ENCODE data around the gene ATF7IP2.
"Not testable (repeated sequence)": the region's sequence is repeated elsewhere in the genome, so short reads cannot be mapped to it uniquely, and the experiment has no call there.

Gene ATF7IP2

GRCh38 chr16:10356870-10357842 lies 28.7 kb upstream of the ATF7IP2 start:
- Histone ChIP-seq H3K4me1 (ENCODE audit: insufficient read depth, low read length) (no peaks in the 10 kb centered on the region), H3K36me3 (ENCODE audit: insufficient read depth, low read length) (no peaks in the 10 kb centered on the region), H3K27me3 (ENCODE audit: control insufficient read depth in 1 of 2, insufficient read depth in 2 of 2, low read length in 2 of 2) (no peaks in the 10 kb centered on the region), H3K27ac (ENCODE audit: low read depth, low read length) (no peak overlapping the region), H3K4me3 (ENCODE audit: low read depth in 1 of 2, low read length in 2 of 2) (no peak overlapping the region), H3K9me3 (ENCODE audit: low read length) (no peaks in the 10 kb centered on the region), H3K9ac (ENCODE audit: low read length) (no peak overlapping the region)

GRCh38 chr16:10361747-10362076 lies 24.1 kb upstream of the ATF7IP2 start:
- not testable (repeated sequence) for H3K9ac ChIP-seq (ENCODE audit: low read length); H3K36me3 ChIP-seq (ENCODE audit: insufficient read depth, low read length); H3K4me1 ChIP-seq (ENCODE audit: insufficient read depth, low read length); H3K9me3 ChIP-seq (ENCODE audit: low read length); H3K27me3 ChIP-seq (ENCODE audit: control insufficient read depth in 1 of 2, insufficient read depth in 2 of 2, low read length in 2 of 2); H3K27ac ChIP-seq (ENCODE audit: low read depth, low read length); H3K4me3 ChIP-seq (ENCODE audit: low read depth in 1 of 2, low read length in 2 of 2)

- no peaks in the 10 kb centered on the region for H3K9me3 ChIP-seq (ENCODE audit: low read length)
- H3K4me1 ChIP-seq (ENCODE audit: insufficient read depth, low read length), result no peaks in the 10 kb centered on the region
- H3K27ac ChIP-seq (ENCODE audit: low read depth, low read length), result no peak overlapping the region
- H3K4me3 ChIP-seq (ENCODE audit: low read depth in 1 of 2, low read length in 2 of 2), result no peak overlapping the region
- H3K36me3 ChIP-seq (ENCODE audit: insufficient read depth, low read length), result no peaks in the 10 kb centered on the region
- no peak overlapping the region for H3K9ac ChIP-seq (ENCODE audit: low read length)
- no peaks in the 10 kb centered on the region for H3K27me3 ChIP-seq (ENCODE audit: control insufficient read depth in 1 of 2, insufficient read depth in 2 of 2, low read length in 2 of 2)
Observed at GRCh38 chr16:10362077-10362863, 23.6 kb upstream of the ATF7IP2 start.

- not testable (repeated sequence) for H3K4me1 ChIP-seq (ENCODE audit: insufficient read depth, low read length); H3K27ac ChIP-seq (ENCODE audit: low read depth, low read length); H3K36me3 ChIP-seq (ENCODE audit: insufficient read depth, low read length); H3K27me3 ChIP-seq (ENCODE audit: control insufficient read depth in 1 of 2, insufficient read depth in 2 of 2, low read length in 2 of 2); H3K9me3 ChIP-seq (ENCODE audit: low read length); H3K9ac ChIP-seq (ENCODE audit: low read length); H3K4me3 ChIP-seq (ENCODE audit: low read depth in 1 of 2, low read length in 2 of 2)
Observed at GRCh38 chr16:10362864-10363197, 23.0 kb upstream of the ATF7IP2 start.

DNA sequence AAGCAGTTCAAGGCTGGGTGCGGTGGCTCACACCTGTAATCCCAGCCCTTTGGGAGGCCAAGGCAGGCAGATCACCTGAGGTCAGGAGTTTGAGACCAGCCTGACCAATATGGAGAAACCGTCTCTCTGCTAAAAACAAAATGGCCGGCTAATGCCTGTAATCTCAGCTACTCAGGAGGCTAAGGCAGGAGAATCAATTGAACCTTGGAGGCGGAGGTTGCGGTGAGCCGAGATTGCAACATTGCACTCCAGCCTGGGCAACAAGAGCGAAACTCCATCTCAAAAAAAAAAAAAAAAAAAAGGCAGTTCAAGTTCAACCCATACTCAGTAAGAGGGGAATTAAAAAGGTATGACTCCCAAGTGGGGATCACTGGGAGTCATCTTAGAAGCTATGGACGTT lies 19.2 kb upstream of the ATF7IP2 start:
- H3K27me3 ChIP-seq (ENCODE audit: control insufficient read depth in 1 of 2, insufficient read depth in 2 of 2, low read length in 2 of 2); H3K4me1 ChIP-seq (ENCODE audit: insufficient read depth, low read length); H3K4me3 ChIP-seq (ENCODE audit: low read depth in 1 of 2, low read length in 2 of 2); H3K9ac ChIP-seq (ENCODE audit: low read length); H3K9me3 ChIP-seq (ENCODE audit: low read length); H3K27ac ChIP-seq (ENCODE audit: low read depth, low read length); H3K36me3 ChIP-seq (ENCODE audit: insufficient read depth, low read length): not testable (repeated sequence)

DNA sequence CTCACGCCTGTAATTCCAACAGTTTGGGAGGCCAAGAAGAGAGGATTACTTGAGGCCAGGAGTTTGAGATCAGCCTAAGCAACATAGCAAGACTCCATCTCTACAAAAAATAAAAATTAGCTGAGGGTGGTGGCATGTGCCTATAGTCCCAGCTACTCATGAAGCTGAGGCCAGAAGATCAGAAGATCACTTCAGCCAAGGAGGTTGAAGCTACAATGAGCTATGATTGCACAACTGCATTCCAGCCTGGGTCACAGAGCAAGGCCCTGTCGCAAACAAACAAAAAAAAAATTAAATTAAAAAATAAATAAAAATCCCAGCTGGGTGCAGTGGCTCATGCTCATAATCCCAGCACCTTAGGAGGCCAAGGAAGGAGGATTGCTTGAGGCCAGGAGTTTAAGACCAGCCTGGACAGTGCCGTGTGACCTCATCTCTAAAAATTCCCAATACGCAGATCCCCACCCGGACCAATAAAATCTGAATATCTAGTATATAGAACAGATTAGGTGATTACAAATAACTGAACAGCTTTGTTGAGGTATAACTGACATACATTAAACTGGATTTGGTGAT lies 18.2 kb upstream of the ATF7IP2 start:
- H3K36me3 ChIP-seq (ENCODE audit: insufficient read depth, low read length), result no peaks in the 10 kb centered on the region
- H3K4me1 ChIP-seq (ENCODE audit: insufficient read depth, low read length), result no peaks in the 10 kb centered on the region
- no peak overlapping the region for H3K27ac ChIP-seq (ENCODE audit: low read depth, low read length)

DNA sequence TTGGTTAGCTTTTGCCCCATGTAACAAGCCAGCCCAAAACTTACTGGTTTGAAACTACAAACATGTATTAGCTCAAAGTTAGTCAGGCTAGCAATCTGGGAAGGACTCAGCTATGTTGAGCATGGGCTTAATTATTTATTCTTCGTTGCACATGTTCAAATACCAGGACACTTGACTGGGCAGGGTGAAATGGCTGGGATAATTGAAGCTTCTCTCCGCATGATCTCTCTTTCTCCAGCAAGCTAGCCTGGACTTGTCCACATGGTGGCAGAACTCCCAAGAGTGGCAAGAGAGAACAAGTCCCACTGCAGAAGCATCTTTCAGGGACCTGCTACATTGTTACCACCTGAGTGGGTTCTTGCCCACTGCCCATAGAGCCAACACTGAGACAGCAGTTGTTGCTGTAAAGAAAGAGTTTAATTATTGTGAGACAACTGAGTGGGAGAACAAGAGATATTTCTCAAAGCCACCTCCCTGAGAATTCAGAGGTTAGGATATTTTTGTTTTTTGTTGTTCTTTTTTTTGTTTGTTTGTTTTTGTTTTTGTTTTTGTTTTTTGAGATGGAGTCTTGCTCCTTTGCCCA lies 16.8 kb upstream of the ATF7IP2 start:
- no peaks in the 10 kb centered on the region for H3K36me3 ChIP-seq (ENCODE audit: insufficient read depth, low read length)
- no peak overlapping the region for H3K9ac ChIP-seq (ENCODE audit: low read length)

More for the DNA sequence above, 18.2 kb upstream of the ATF7IP2 start:
- no peak overlapping the region for H3K9ac ChIP-seq (ENCODE audit: low read length)
- H3K4me3 ChIP-seq (ENCODE audit: low read depth in 1 of 2, low read length in 2 of 2), result no peak overlapping the region
- H3K27me3 ChIP-seq (ENCODE audit: control insufficient read depth in 1 of 2, insufficient read depth in 2 of 2, low read length in 2 of 2), result no peaks in the 10 kb centered on the region
- H3K9me3 ChIP-seq (ENCODE audit: low read length), result no peaks in the 10 kb centered on the region

DNA sequence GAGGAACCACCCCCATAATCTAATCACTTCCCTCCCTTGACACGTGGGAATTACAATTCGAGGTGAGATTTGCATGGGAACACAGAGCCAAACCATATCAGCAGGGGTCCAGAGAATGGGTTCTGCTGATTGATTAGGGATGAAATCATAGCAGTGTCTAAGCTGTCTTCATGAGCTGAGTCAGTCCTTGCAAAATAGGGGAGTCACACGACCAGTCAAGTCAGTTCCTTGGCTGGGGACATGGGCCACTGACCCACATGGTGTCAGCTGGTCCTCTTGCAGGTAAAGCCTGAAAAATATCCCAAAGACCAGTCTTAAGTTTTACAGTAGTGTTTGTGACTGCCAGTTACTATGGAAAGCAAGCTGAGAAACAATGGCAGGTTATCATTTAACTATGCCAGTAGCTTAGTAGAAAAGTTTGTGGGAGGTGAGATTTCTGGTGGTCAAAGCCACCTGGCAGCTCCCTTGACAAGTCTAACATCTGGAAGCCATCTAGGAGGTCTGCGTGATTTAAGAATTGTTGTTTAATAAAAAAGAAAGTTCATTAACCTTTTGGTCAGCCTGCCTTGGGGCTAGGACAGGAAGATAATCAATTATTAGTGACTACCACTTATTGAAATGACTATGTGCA lies 15.7 kb upstream of the ATF7IP2 start:
- no peak overlapping the region for H3K9ac ChIP-seq (ENCODE audit: low read length)
- no peak overlapping the region for H3K27ac ChIP-seq (ENCODE audit: low read depth, low read length)
- H3K27me3 ChIP-seq (ENCODE audit: control insufficient read depth in 1 of 2, insufficient read depth in 2 of 2, low read length in 2 of 2), result no peaks in the 10 kb centered on the region
- no peaks in the 10 kb centered on the region for H3K4me1 ChIP-seq (ENCODE audit: insufficient read depth, low read length)
- no peaks in the 10 kb centered on the region for H3K36me3 ChIP-seq (ENCODE audit: insufficient read depth, low read length)
- H3K4me3 ChIP-seq (ENCODE audit: low read depth in 1 of 2, low read length in 2 of 2), result no peak overlapping the region
- no peaks in the 10 kb centered on the region for H3K9me3 ChIP-seq (ENCODE audit: low read length)

More for the DNA sequence above, 16.8 kb upstream of the ATF7IP2 start:
- no peaks in the 10 kb centered on the region for H3K9me3 ChIP-seq (ENCODE audit: low read length)
- H3K27ac ChIP-seq (ENCODE audit: low read depth, low read length), result no peak overlapping the region
- no peaks in the 10 kb centered on the region for H3K27me3 ChIP-seq (ENCODE audit: control insufficient read depth in 1 of 2, insufficient read depth in 2 of 2, low read length in 2 of 2)
- H3K4me1 ChIP-seq (ENCODE audit: insufficient read depth, low read length), result no peaks in the 10 kb centered on the region
- H3K4me3 ChIP-seq (ENCODE audit: low read depth in 1 of 2, low read length in 2 of 2), result no peak overlapping the region

GRCh38 chr16:10371592-10371991 lies 14.3 kb upstream of the ATF7IP2 start:
- Histone ChIP-seq H3K27ac (ENCODE audit: low read depth, low read length) (no peak overlapping the region), H3K4me3 (ENCODE audit: low read depth in 1 of 2, low read length in 2 of 2) (no peak overlapping the region), H3K36me3 (ENCODE audit: insufficient read depth, low read length) (no peaks in the 10 kb centered on the region), H3K4me1 (ENCODE audit: insufficient read depth, low read length) (no peaks in the 10 kb centered on the region), H3K9me3 (ENCODE audit: low read length) (no peaks in the 10 kb centered on the region), H3K9ac (ENCODE audit: low read length) (no peak overlapping the region), H3K27me3 (ENCODE audit: control insufficient read depth in 1 of 2, insufficient read depth in 2 of 2, low read length in 2 of 2) (no peaks in the 10 kb centered on the region)

GRCh38 chr16:10373556-10373955 lies 12.3 kb upstream of the ATF7IP2 start:
- H3K36me3 ChIP-seq (ENCODE audit: insufficient read depth, low read length), result no peaks in the 10 kb centered on the region
- H3K9ac ChIP-seq (ENCODE audit: low read length), result no peak overlapping the region
- H3K27me3 ChIP-seq (ENCODE audit: control insufficient read depth in 1 of 2, insufficient read depth in 2 of 2, low read length in 2 of 2), result no peaks in the 10 kb centered on the region
- H3K4me3 ChIP-seq (ENCODE audit: low read depth in 1 of 2, low read length in 2 of 2), result no peak overlapping the region
- no peaks in the 10 kb centered on the region for H3K9me3 ChIP-seq (ENCODE audit: low read length)
- H3K4me1 ChIP-seq (ENCODE audit: insufficient read depth, low read length), result no peaks in the 10 kb centered on the region
- H3K27ac ChIP-seq (ENCODE audit: low read depth, low read length), result no peak overlapping the region

DNA sequence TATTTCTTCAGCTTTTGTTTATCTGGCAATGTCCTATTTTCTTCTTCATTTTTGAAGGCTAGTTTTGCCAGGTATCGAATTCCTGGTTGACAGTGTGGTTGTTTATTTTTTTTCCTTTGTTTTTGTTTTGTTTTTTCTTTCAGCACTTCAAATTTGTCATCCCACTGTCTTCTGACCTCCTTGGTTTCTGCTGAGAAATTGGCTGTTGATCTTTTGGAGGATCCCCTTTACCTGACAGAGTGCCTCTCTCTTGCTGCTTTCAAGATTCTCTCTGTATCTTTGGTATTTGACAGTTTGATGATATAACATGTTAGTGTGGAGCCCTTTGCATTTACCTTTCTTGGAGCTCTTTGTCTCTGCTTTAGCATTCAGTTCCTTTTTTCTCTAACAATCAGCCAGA lies 9.6 kb upstream of the ATF7IP2 start:
- H3K9ac ChIP-seq (ENCODE audit: low read length), result no peak overlapping the region
- H3K36me3 ChIP-seq (ENCODE audit: insufficient read depth, low read length), result no peaks in the 10 kb centered on the region
- no peaks in the 10 kb centered on the region for H3K9me3 ChIP-seq (ENCODE audit: low read length)
- H3K4me3 ChIP-seq (ENCODE audit: low read depth in 1 of 2, low read length in 2 of 2), result no peak overlapping the region
- H3K4me1 ChIP-seq (ENCODE audit: insufficient read depth, low read length), result no peaks in the 10 kb centered on the region
- no peak overlapping the region for H3K27ac ChIP-seq (ENCODE audit: low read depth, low read length)
- no peaks in the 10 kb centered on the region for H3K27me3 ChIP-seq (ENCODE audit: control insufficient read depth in 1 of 2, insufficient read depth in 2 of 2, low read length in 2 of 2)
